GM18499 (cell line): ENCODE results near the gene GPC1.

Experiments used
- ATAC-seq: cut with Tn5 transposase; IDR thresholded peaks from one replicate; pipeline ENCODE4 v1.9.1; 2021; ENCODE audit warnings: moderate number of reproducible peaks; ENCODE audit not compliant: insufficient read depth, unreplicated experiment

GPC1 gene

GRCh38 chr2:240396623-240397541, 38.6 kb upstream of the GPC1 start:
- no peak for ATAC-seq

GRCh38 chr2:240397542-240397916, 37.9 kb upstream of the GPC1 start:
- ATAC-seq = no peak

GRCh38 chr2:240397924-240398645, 37.4 kb upstream of the GPC1 start:
- no peak for ATAC-seq

GRCh38 chr2:240398661-240399267, 36.7 kb upstream of the GPC1 start:
- ATAC-seq = no peak

GRCh38 chr2:240399419-240400324, 35.8 kb upstream of the GPC1 start:
- no peak for ATAC-seq

- ATAC-seq = no peak
Observed at GRCh38 chr2:240400371-240401161, 34.9 kb upstream of the GPC1 start.

GRCh38 chr2:240401308-240401707, 34.2 kb upstream of the GPC1 start:
- ATAC-seq = no peak

GRCh38 chr2:240401781-240402551, 33.5 kb upstream of the GPC1 start:
- no peak for ATAC-seq

GRCh38 chr2:240402566-240403272, 32.7 kb upstream of the GPC1 start:
- no peak for ATAC-seq

GRCh38 chr2:240403396-240404104, 31.9 kb upstream of the GPC1 start:
- no peak for ATAC-seq

GRCh38 chr2:240404174-240404852, 31.1 kb upstream of the GPC1 start:
- no peak for ATAC-seq

- ATAC-seq = no peak
Observed at GRCh38 chr2:240405133-240405532, 30.3 kb upstream of the GPC1 start.

GRCh38 chr2:240405684-240406313, 29.7 kb upstream of the GPC1 start:
- ATAC-seq = no peak

- ATAC-seq = no peak
Observed at GRCh38 chr2:240407090-240407489, 28.4 kb upstream of the GPC1 start.

- no peak for ATAC-seq
Observed at GRCh38 chr2:240410004-240410403, 25.5 kb upstream of the GPC1 start.

- no peak for ATAC-seq
Observed at GRCh38 chr2:240410808-240411207, 24.7 kb upstream of the GPC1 start.
